GM12878 (cell line): Measurements from ENCODE around the gene HIVEP2. TPM values are rescaled to one million over a fixed set of nuclear protein-coding genes. Genes with fewer than 3 reads are reported as not detected.

Experiments
- ATAC-seq: fragments of 200-7000 bp; cut with Tn5 transposase; 3 replicates; pipeline ENCODE4 v1.9.1; 2020; ENCODE audit warnings: mild to moderate bottlenecking, moderate library complexity
- BruUV-seq: library from RNA; stranded (reverse); fragments of 400-500 nt; replicated peaks from 2 replicates; lab custom pipeline; 2021; lab: Mats Ljungman, UMichigan
- CTCF ChIA-PET: fragments of 300-600 bp; sonication (Branson Sonifier 250); formaldehyde crosslinking; extraction: SDS; loops from one replicate; lab custom pipeline; 2021; ENCODE audit warnings: inconsistent platforms; lab: Yijun Ruan, JAX
- POLR2A ChIA-PET: fragments of 350-600 bp; formaldehyde crosslinking; extraction: SDS; loops from one replicate; lab custom pipeline; 2021; ENCODE audit warnings: inconsistent platforms; lab: Charles Lee
- RAD21 ChIA-PET: fragments of 300-600 bp; sonication (Branson Sonifier 250); formaldehyde crosslinking; loops from one replicate; lab custom pipeline; 2023; ENCODE audit warnings: antibody characterized with exemption; ENCODE audit not compliant: unreplicated experiment; lab: Charles Lee
- SMC1A ChIA-PET: fragments of 300-600 bp; sonication (Branson Sonifier 250); formaldehyde crosslinking; loops from one replicate; lab custom pipeline; 2023; ENCODE audit not compliant: unreplicated experiment, uncharacterized antibody; lab: Charles Lee
- DNase-seq: peaks from one replicate; pipeline ENCODE4 v3.0.0-alpha.2; 2011; ENCODE audit warnings: low read depth, low spot score
- FAIRE-seq: peaks from 3 replicates; lab custom pipeline; 2011; peaks lifted over from hg19 to GRCh38; lab: Jason Lieb, UNC
- H2AFZ ChIP-seq: 2 replicates; pipeline ENCODE4 v1.6.0; 2011; ENCODE audit warnings: low read depth, low read length, control low read depth; ENCODE audit not compliant: control insufficient read depth
- H3K27ac ChIP-seq: 2 replicates; pipeline ENCODE4 v1.5.1; 2011; ENCODE audit warnings: control low read depth; ENCODE audit not compliant: control insufficient read depth, insufficient read depth
- H3K27me3 ChIP-seq, 2 experiments: replicated peaks in 1 of 2; 2 replicates each; pipeline versions ENCODE4 v1.6.0 to v1.6.1; 2011; ENCODE audit warnings: low read length in 1 of 2; ENCODE audit not compliant: control insufficient read depth in 2 of 2, insufficient read depth in 2 of 2
- H3K36me3 ChIP-seq, 2 experiments: 2 replicates each; pipeline ENCODE4 v1.5.1; 2011; ENCODE audit warnings: low read length in 1 of 2; ENCODE audit not compliant: control insufficient read depth in 2 of 2, insufficient read depth in 2 of 2
- H3K4me1 ChIP-seq: 2 replicates; pipeline ENCODE4 v1.6.1; 2011; ENCODE audit warnings: mild to moderate bottlenecking, low read length, moderate library complexity, mixed read lengths; ENCODE audit not compliant: control insufficient read depth, insufficient read depth
- H3K4me2 ChIP-seq: 2 replicates; pipeline ENCODE4 v1.6.0; 2011; ENCODE audit warnings: control low read depth; ENCODE audit not compliant: control insufficient read depth, insufficient read depth
- H3K4me3 ChIP-seq: fragments of 200-600 bp; sonication (generic); 2 replicates; pipeline ENCODE4 v1.5.1; 2016
- H3K79me2 ChIP-seq: 2 replicates; pipeline ENCODE4 v1.6.0; 2011; ENCODE audit warnings: low read length; ENCODE audit not compliant: control insufficient read depth, insufficient read depth
- H3K9ac ChIP-seq: 2 replicates; pipeline ENCODE4 v1.8.0; 2011; ENCODE audit warnings: low read length, control low read depth, mixed read lengths; ENCODE audit not compliant: control insufficient read depth, insufficient read depth
- H3K9me3 ChIP-seq: replicated peaks from 3 replicates; pipeline ENCODE4 v1.5.1; 2011; ENCODE audit warnings: mild to moderate bottlenecking, low read length; ENCODE audit not compliant: control insufficient read depth, insufficient read depth
- H4K20me1 ChIP-seq: 2 replicates; pipeline ENCODE4 v1.6.0; 2011; ENCODE audit not compliant: control insufficient read depth, insufficient read depth
- ASH2L ChIP-seq: fragments of 300-600, 200-600 bp; sonication (generic); IDR thresholded peaks from 2 replicates; pipeline ENCODE4 v1.6.1; 2017; ENCODE audit warnings: low read depth, mild to moderate bottlenecking, borderline replicate concordance
- ATF7 ChIP-seq: fragments of 450-650 bp; IDR thresholded peaks from 2 replicates; pipeline ENCODE4 v1.6.1; 2016; ENCODE audit warnings: low read depth, mild to moderate bottlenecking
- BRCA1 ChIP-seq: IDR thresholded peaks from 2 replicates; pipeline ENCODE4 v1.6.1; 2011; ENCODE audit warnings: low read depth, low read length, improper control_type of control experiment
- CEBPB ChIP-seq, 2 experiments: fragments of 150-350 bp in 1 of 2; IDR thresholded peaks; 2 replicates each; pipeline ENCODE4 v1.6.1; 2012 to 2014; ENCODE audit warnings: low read depth in 2 of 2, low read length in 2 of 2, borderline replicate concordance in 1 of 2, inconsistent platforms in 1 of 2
- CHD2 ChIP-seq: IDR thresholded peaks from 2 replicates; pipeline ENCODE4 v1.6.1; 2011; ENCODE audit warnings: low read depth, low read length, improper control_type of control experiment, borderline replicate concordance
- CREB1 ChIP-seq: IDR thresholded peaks from 2 replicates; pipeline ENCODE4 v1.6.1; 2012; ENCODE audit warnings: low read depth, mild to moderate bottlenecking, inconsistent platforms
- CREM ChIP-seq: IDR thresholded peaks from 2 replicates; pipeline ENCODE4 v1.6.1; 2014; ENCODE audit warnings: antibody characterized with exemption, low read depth
- DPF2 ChIP-seq: fragments of 450-650 bp; IDR thresholded peaks from 2 replicates; pipeline ENCODE4 v1.6.1; 2017; ENCODE audit warnings: mild to moderate bottlenecking
- FOXM1 ChIP-seq: IDR thresholded peaks from 2 replicates; pipeline ENCODE4 v1.6.1; 2012; ENCODE audit warnings: low read depth, mild to moderate bottlenecking, inconsistent platforms, low read length, moderate library complexity
- GATAD2B ChIP-seq: fragments of 450-650 bp; conservative IDR thresholded peaks from 2 replicates; pipeline ENCODE4 v1.6.1; 2017; ENCODE audit warnings: low read depth, mild to moderate bottlenecking, moderate library complexity
- KAT2A ChIP-seq: conservative IDR thresholded peaks from 2 replicates; pipeline ENCODE4 v1.6.1; 2011; ENCODE audit warnings: low read depth, low read length; ENCODE audit not compliant: control insufficient read depth
- MTA2 ChIP-seq: fragments of 450-650 bp; IDR thresholded peaks from 2 replicates; pipeline ENCODE4 v1.6.1; 2016; ENCODE audit warnings: low read depth, mild to moderate bottlenecking, moderate library complexity
- NFIC ChIP-seq: IDR thresholded peaks from 2 replicates; pipeline ENCODE4 v1.6.1; 2012; ENCODE audit warnings: low read depth, mild to moderate bottlenecking, inconsistent platforms, low read length, moderate library complexity
- PML ChIP-seq: IDR thresholded peaks from 2 replicates; pipeline ENCODE4 v1.6.1; 2012; ENCODE audit warnings: low read length, inconsistent platforms
- RUNX3 ChIP-seq: IDR thresholded peaks from 2 replicates; pipeline ENCODE4 v1.6.1; 2012; ENCODE audit warnings: low read length, inconsistent platforms
- TARDBP ChIP-seq: IDR thresholded peaks from 2 replicates; pipeline ENCODE4 v1.6.1; 2016; ENCODE audit warnings: borderline replicate concordance
- ZNF274 ChIP-seq: IDR thresholded peaks from one replicate; pipeline ENCODE4 v1.8.0; 2011; ENCODE audit not compliant: insufficient read length, insufficient read depth
- WGBS: methylation state at CpG from one replicate; pipeline ENCODE4 v1.1.6; 2016; ENCODE audit warnings: low lambda C conversion rate; ENCODE audit not compliant: insufficient replicate concordance, insufficient coverage; ENCODE audit errors: missing lambda C conversion rate; 5-methylcytosine and 5-hydroxymethylcytosine counted together
- in situ Hi-C: fragments of 300-500 bp; cut with MboI; formaldehyde crosslinking; loops from 9 replicates; pipeline ENCODE4 v1.14.3; 2018; ENCODE audit warnings: mixed read lengths
- intact Hi-C: fragments of 100-400 bp; cut with micrococcal nuclease; formaldehyde crosslinking; loops from one replicate; pipeline ENCODE4 v1.14.2; 2022; ENCODE audit not compliant: unreplicated experiment
- polyA plus RNA-seq, 11 experiments: library from polyadenylated mRNA; depleted of rRNA in 4 of 11; unstranded in 6 of 11; stranded (reverse) in 5 of 11; fragments of >200 nt; fragmentation: Nextera tagmentation in 4 of 11; fragmentation: Illumina TruSeq in 1 of 11; extraction: Ambion mirVana in 4 of 11; extraction: Trizol in 1 of 11; gene quantifications; 1 replicate in 1 of 11; 2 replicates in 10 of 11; pipeline versions ENCODE4 v1.2.1 to v1.2.3, GENCODE V29; 2011 to 2016; ENCODE audit warnings: inconsistent platforms in 2 of 11, missing spikeins in 2 of 11, low read depth in 1 of 11
- total RNA-seq, 4 experiments: library from RNA; depleted of rRNA in 3 of 4; stranded (reverse); fragments of >200 nt in 3 of 4; fragmentation: Illumina TruSeq in 1 of 4; extraction: Trizol in 1 of 4; gene quantifications; 2 replicates each; pipeline versions ENCODE4 v1.2.1 to v1.2.3, GENCODE V29; 2013 to 2021
- TF ChIP-seq, protein P1 (sequence below): fragments of 450-650 bp; IDR thresholded peaks from 2 replicates; pipeline ENCODE4 v1.6.1; 2016; ENCODE audit warnings: mild to moderate bottlenecking
- TF ChIP-seq, protein P2 (sequence below): fragments of 450-650 bp; IDR thresholded peaks from 2 replicates; pipeline ENCODE4 v1.6.1; 2018; ENCODE audit warnings: mild to moderate bottlenecking, low read depth, moderate library complexity; ENCODE audit not compliant: partially characterized antibody
- TF ChIP-seq, protein P3 (sequence below): IDR thresholded peaks from 2 replicates; pipeline ENCODE4 v1.6.1; 2012; ENCODE audit warnings: low read length, inconsistent platforms

HIVEP2 gene
- total and polyA plus RNA-seq, 10 of the 15 experiments (the other 5 are each of a cell fraction or from before 2014, with no cell fraction given), result 1.2 to 15.7 (median 10.2) TPM

DNA sequence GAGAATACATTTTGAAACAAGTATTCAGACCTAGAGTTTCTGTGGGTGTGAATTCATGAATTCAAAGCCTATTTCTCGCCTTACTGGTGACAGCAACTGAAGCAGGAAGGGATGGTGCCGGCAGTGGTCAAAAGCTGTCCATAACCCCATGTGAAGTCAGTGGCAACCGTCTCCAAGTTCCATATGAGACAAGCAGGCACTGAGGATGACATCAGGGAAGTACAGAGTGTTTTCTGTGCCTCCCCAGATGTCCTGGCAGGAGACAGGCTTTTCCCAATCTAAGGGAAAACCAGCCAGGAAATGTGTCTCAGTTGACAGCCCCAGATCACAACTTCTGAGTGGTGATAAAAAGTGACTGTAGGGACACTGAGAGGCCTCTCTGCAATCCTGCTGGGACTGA is 66.6 kb downstream of the HIVEP2 start:
- no peaks in the 10 kb centered on the region; the same call in none of the 3 replicates for H3K9me3 ChIP-seq
- SMC1A ChIA-PET, result interaction anchor here (0.6 to 12.3 kb wide), 7 partner anchors 11 to 88 kb away, joined by 3 to 287 read pairs (median 4); no protein-coding TSS in a partner anchor
- DNase-seq (no peak), FAIRE-seq (no peak), ATAC-seq (peak; percentile 68)
- POLR2A ChIA-PET, result interaction anchor here (0.6 to 1.5 kb wide), 4 partner anchors 11 to 59 kb away, joined by 3 to 4 read pairs (median 4); no protein-coding TSS in a partner anchor
- H3K36me3 ChIP-seq, result 0 out of 4 replicates have a peak, but pooled peaks cover 0 to 1% of the 10 kb centered on the region in 2 experiments
- H3K9ac ChIP-seq, result no peak overlapping the region
- RAD21 ChIA-PET, result interaction anchor here (0.6 to 2.0 kb wide), 9 partner anchors 21 to 81 kb away, joined by 3 to 7 read pairs (median 3); no protein-coding TSS in a partner anchor
- no peaks in the 10 kb centered on the region for H4K20me1 ChIP-seq
- no TSS peak for BruUV-seq
- H3K4me1 ChIP-seq, result peaks cover 37% of the 10 kb centered on the region
- WGBS, result 2% methylated on average over 3 of the region's 3 CpGs
- H2AFZ ChIP-seq, result no peak overlapping the region
- H3K27ac ChIP-seq, result peak overlapping the region; percentile 7; the same call in 1 of the 2 replicates
- no peak overlapping the region for H3K4me3 ChIP-seq
- in situ Hi-C loops (no loop called here), intact Hi-C loops (no loop called here)
- peak overlapping the region; percentile 76 for H3K4me2 ChIP-seq
- CTCF ChIA-PET, result interaction anchor here (0.5 to 1.5 kb wide), 3 partner anchors 9 to 36 kb away, joined by 3 read pairs; no protein-coding TSS in a partner anchor
- no peaks in the 10 kb centered on the region for H3K27me3 ChIP-seq
- H3K79me2 ChIP-seq, result peaks cover 79% of the 10 kb centered on the region
- 0 out of 2 replicates have a peak, but pooled peaks have one; percentile 42 for TF ChIP-seq ATF7
- no peak; the same call in 1 of the 2 replicates for TF ChIP-seq PML
- TF ChIP-seq FOXM1, result 0 out of 2 replicates have a peak, but pooled peaks have one; percentile 17
- no peak for TF ChIP-seq BRCA1
- TF ChIP-seq CREM, result 0 out of 2 replicates have a peak, but pooled peaks have one; percentile 29
- 0 out of 2 replicates have a peak, but pooled peaks have one; percentile 26 for TF ChIP-seq GATAD2B
- TF ChIP-seq ZNF274, result no peak
- TF ChIP-seq CREB1, result peak; percentile 52; the same call in 1 of the 2 replicates
- peak; percentile 79 for TF ChIP-seq RUNX3
- TF ChIP-seq, protein P1, sequence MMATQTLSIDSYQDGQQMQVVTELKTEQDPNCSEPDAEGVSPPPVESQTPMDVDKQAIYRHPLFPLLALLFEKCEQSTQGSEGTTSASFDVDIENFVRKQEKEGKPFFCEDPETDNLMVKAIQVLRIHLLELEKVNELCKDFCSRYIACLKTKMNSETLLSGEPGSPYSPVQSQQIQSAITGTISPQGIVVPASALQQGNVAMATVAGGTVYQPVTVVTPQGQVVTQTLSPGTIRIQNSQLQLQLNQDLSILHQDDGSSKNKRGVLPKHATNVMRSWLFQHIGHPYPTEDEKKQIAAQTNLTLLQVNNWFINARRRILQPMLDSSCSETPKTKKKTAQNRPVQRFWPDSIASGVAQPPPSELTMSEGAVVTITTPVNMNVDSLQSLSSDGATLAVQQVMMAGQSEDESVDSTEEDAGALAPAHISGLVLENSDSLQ, result peak; percentile 80
- no peak for TF ChIP-seq TARDBP
- TF ChIP-seq, protein P2, sequence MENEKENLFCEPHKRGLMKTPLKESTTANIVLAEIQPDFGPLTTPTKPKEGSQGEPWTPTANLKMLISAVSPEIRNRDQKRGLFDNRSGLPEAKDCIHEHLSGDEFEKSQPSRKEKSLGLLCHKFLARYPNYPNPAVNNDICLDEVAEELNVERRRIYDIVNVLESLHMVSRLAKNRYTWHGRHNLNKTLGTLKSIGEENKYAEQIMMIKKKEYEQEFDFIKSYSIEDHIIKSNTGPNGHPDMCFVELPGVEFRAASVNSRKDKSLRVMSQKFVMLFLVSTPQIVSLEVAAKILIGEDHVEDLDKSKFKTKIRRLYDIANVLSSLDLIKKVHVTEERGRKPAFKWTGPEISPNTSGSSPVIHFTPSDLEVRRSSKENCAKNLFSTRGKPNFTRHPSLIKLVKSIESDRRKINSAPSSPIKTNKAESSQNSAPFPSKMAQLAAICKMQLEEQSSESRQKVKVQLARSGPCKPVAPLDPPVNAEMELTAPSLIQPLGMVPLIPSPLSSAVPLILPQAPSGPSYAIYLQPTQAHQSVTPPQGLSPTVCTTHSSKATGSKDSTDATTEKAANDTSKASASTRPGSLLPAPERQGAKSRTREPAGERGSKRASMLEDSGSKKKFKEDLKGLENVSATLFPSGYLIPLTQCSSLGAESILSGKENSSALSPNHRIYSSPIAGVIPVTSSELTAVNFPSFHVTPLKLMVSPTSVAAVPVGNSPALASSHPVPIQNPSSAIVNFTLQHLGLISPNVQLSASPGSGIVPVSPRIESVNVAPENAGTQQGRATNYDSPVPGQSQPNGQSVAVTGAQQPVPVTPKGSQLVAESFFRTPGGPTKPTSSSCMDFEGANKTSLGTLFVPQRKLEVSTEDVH, result no peak
- TF ChIP-seq, protein P3, sequence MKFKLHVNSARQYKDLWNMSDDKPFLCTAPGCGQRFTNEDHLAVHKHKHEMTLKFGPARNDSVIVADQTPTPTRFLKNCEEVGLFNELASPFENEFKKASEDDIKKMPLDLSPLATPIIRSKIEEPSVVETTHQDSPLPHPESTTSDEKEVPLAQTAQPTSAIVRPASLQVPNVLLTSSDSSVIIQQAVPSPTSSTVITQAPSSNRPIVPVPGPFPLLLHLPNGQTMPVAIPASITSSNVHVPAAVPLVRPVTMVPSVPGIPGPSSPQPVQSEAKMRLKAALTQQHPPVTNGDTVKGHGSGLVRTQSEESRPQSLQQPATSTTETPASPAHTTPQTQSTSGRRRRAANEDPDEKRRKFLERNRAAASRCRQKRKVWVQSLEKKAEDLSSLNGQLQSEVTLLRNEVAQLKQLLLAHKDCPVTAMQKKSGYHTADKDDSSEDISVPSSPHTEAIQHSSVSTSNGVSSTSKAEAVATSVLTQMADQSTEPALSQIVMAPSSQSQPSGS, result no peak
- TF ChIP-seq CEBPB (IDR thresholded peaks at IDR 0.05; ENCODE audit: borderline replicate concordance in 1 of 2, low read depth in 2 of 2, low read length in 2 of 2), result peak in 1 of 2 experiments; percentile 18; a peak in 1 of 4 replicates
- peak; percentile 34; the same call in 1 of the 2 replicates for TF ChIP-seq MTA2
- no peak; the same call in 1 of the 2 replicates for TF ChIP-seq CHD2
- TF ChIP-seq NFIC, result peak; percentile 57; the same call in 1 of the 2 replicates
- no peak for TF ChIP-seq KAT2A
- 0 out of 2 replicates have a peak, but pooled peaks have one; percentile 26 for TF ChIP-seq DPF2
- TF ChIP-seq ASH2L, result no peak
